ENCODE data around the gene TGFBI.

Gene TGFBI

DNA sequence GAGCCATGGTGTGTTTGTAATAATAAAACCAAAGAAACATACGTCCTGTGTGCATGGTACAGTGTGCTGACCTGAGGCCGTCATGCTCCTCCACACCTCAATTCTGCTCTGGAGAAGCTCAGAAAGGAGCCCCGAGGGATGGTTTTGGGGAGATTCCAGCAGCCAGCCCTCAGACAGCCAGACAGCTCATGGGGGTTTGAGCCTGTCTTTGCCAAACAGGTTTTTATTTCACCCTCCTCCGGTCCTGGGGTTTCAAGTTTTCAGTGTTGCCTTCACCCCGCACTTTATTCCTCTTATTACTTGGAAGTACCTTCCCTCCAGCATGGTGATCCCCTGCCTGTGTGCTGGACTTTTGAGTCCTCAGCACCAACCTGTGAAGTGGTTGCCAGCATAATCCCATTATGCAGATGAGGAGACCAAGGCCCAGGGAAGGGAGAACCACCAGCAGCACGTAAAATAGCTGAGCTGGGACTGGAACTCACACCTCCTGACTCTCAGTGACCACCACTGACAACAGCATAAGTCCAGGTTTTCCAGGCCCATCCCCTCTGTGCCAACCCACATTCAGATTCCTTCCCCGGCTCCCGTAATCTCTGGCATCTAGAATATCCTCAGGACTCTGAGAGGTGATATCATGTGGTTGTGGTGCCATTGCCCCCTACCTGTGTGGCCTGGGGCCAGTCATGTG is 35.1 kb downstream of the TGFBI start:
- no peaks in the 10 kb centered on the region for H4K20me1 ChIP-seq
- no peak overlapping the region for H3K27ac ChIP-seq
- H3K27me3 ChIP-seq: no peaks in the 10 kb centered on the region
- H3K4me3 ChIP-seq: no peak overlapping the region
- no peak overlapping the region for H3K9ac ChIP-seq
- no peaks in the 10 kb centered on the region for H3K36me3 ChIP-seq
- peaks cover 5 to 9% (median 6%) of the 10 kb centered on the region in 11 experiments; a peak in 20 of 22 replicates for H3K9me3 ChIP-seq (replicated peaks in 1 of 11)
- peaks cover 0 to 25% (median 0%) of the 10 kb centered on the region in 10 experiments; a peak in 8 of 20 replicates for H3K4me1 ChIP-seq
- H3K4me2 ChIP-seq: no peak overlapping the region
- TF ChIP-seq Cebpa-rat (IDR thresholded peaks at IDR 0.05): no peak

GRCh38 chr5:136064510-136064909 is 35.7 kb downstream of the TGFBI start:
- Histone ChIP-seq H3K9me3 (replicated peaks in 1 of 11) (peaks cover 5 to 15% (median 11%) of the 10 kb centered on the region in 11 experiments; a peak in 20 of 22 replicates), H4K20me1 (no peaks in the 10 kb centered on the region), H3K4me3 (no peak overlapping the region), H3K9ac (no peak overlapping the region), H3K27ac (no peak overlapping the region), H3K27me3 (no peaks in the 10 kb centered on the region), H3K4me1 (peaks cover 0 to 24% (median 0%) of the 10 kb centered on the region in 10 experiments; a peak in 8 of 20 replicates), H3K36me3 (no peaks in the 10 kb centered on the region), H3K4me2 (no peak overlapping the region)
- TF ChIP-seq Cebpa-rat (IDR thresholded peaks at IDR 0.05): no peak

DNA sequence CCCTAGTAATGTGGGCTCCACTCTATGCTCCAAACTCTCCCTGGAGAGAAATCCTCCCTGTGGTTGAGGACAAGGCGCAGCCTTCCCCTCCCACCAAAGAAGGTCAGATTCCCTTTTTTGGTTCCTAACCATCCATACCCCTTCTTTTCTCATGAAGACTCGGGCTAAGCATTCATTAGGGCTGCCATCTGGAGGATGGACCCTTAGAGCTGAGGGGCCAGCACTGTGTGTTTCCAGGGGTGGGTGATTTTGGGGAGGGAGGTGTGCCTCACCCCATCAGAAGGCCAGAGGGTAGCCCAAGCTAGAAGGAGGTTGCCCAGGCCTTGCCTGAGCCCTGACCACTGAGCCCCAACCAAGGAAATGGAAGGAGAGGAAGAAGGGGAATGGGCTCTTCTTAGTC is 36.8 kb downstream of the TGFBI start:
- H3K27ac ChIP-seq: no peak overlapping the region
- H3K9me3 ChIP-seq (replicated peaks in 1 of 11): peaks cover 5 to 22% (median 11%) of the 10 kb centered on the region in 11 experiments; a peak in 21 of 22 replicates
- peaks cover 0 to 16% (median 0%) of the 10 kb centered on the region in 10 experiments; a peak in 8 of 20 replicates for H3K4me1 ChIP-seq
- H3K4me3 ChIP-seq: no peak overlapping the region
- TF ChIP-seq Cebpa-rat (IDR thresholded peaks at IDR 0.05): no peak
- no peak overlapping the region for H3K4me2 ChIP-seq
- H3K27me3 ChIP-seq: no peaks in the 10 kb centered on the region
- no peaks in the 10 kb centered on the region for H4K20me1 ChIP-seq
- no peak overlapping the region for H3K9ac ChIP-seq
- H3K36me3 ChIP-seq: no peaks in the 10 kb centered on the region

DNA sequence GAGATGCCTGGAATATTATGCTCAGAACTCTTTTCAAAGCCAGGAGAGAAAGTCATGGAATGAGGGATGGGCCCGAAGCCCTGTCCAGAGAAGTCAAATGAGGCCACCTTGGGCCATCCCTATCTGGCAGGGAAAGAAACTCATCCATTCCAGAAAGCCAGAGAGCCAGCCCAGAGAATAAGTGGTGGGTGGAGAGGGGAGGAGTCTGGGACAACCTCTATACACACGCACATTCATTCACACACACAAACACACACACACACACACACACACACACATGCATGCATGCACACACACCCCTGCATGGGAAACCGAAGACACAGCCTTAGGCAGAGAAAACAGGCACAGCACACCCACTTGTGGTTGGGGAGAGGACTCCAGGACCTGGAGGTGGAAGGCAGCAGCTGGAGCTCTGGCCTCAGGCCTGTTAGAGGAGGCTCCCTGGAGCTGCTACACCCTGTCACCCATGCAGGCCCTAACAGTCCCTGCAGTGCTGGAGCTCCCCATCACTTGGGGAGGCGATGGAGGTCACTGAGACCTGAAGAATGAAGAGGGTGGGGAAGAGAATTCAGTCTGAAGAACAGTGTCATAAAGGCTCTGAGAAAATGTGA is 38.0 kb downstream of the TGFBI start:
- Histone ChIP-seq H3K9ac (no peak overlapping the region), H3K27ac (no peak overlapping the region), H3K4me3 (no peak overlapping the region), H3K36me3 (no peaks in the 10 kb centered on the region), H4K20me1 (no peaks in the 10 kb centered on the region), H3K9me3 (replicated peaks in 1 of 11) (peaks cover 5 to 25% (median 11%) of the 10 kb centered on the region in 11 experiments; a peak in 21 of 22 replicates), H3K4me2 (no peak overlapping the region), H3K4me1 (peaks cover 0 to 9% (median 0%) of the 10 kb centered on the region in 10 experiments; a peak in 8 of 20 replicates), H3K27me3 (no peaks in the 10 kb centered on the region)
- TF ChIP-seq Cebpa-rat (IDR thresholded peaks at IDR 0.05): no peak

DNA sequence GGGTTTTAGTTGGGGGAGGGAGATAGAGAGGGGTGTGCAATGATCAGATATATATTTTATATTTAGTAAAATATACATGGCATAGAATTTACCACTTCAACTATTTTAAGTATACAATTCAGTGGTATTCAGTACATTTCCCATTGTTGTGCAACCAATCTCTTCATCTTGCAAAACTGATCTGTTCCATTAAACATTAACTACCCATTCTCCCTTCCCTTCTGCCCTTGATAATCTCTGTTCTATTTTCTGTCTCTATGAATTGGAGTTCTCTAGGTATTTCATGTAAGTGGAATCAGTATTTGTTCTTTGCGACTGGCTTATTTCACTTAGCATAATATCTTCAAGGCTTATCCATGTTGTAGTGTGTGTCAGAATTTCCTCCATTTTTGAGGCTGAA is 38.6 kb downstream of the TGFBI start:
- no peaks in the 10 kb centered on the region for H3K36me3 ChIP-seq
- H3K4me1 ChIP-seq: peaks cover 0 to 2% (median 0%) of the 10 kb centered on the region in 10 experiments; a peak in 5 of 20 replicates
- no peak for TF ChIP-seq Cebpa-rat (IDR thresholded peaks at IDR 0.05)
- no peaks in the 10 kb centered on the region for H3K27me3 ChIP-seq
- no peaks in the 10 kb centered on the region for H4K20me1 ChIP-seq
- H3K4me2 ChIP-seq: no peak overlapping the region
- peaks cover 5 to 25% (median 11%) of the 10 kb centered on the region in 11 experiments; a peak in 21 of 22 replicates for H3K9me3 ChIP-seq (replicated peaks in 1 of 11)
- no peak overlapping the region for H3K4me3 ChIP-seq
- no peak overlapping the region for H3K27ac ChIP-seq
- no peak overlapping the region for H3K9ac ChIP-seq

- Histone ChIP-seq H4K20me1 (no peaks in the 10 kb centered on the region), H3K4me2 (no peak overlapping the region), H3K27me3 (no peaks in the 10 kb centered on the region), H3K4me3 (no peak overlapping the region), H3K27ac (no peak overlapping the region), H3K4me1 (peaks cover 0 to 13% (median 7%) of the 10 kb centered on the region in 10 experiments; a peak in 12 of 20 replicates), H3K9me3 (replicated peaks in 1 of 11) (peaks cover 5 to 25% (median 11%) of the 10 kb centered on the region in 11 experiments; a peak in 21 of 22 replicates), H3K9ac (no peak overlapping the region), H3K36me3 (no peaks in the 10 kb centered on the region)
- TF ChIP-seq Cebpa-rat (IDR thresholded peaks at IDR 0.05): no peak
Measured at GRCh38 chr5:136070486-136071285, 41.9 kb downstream of the TGFBI start.

DNA sequence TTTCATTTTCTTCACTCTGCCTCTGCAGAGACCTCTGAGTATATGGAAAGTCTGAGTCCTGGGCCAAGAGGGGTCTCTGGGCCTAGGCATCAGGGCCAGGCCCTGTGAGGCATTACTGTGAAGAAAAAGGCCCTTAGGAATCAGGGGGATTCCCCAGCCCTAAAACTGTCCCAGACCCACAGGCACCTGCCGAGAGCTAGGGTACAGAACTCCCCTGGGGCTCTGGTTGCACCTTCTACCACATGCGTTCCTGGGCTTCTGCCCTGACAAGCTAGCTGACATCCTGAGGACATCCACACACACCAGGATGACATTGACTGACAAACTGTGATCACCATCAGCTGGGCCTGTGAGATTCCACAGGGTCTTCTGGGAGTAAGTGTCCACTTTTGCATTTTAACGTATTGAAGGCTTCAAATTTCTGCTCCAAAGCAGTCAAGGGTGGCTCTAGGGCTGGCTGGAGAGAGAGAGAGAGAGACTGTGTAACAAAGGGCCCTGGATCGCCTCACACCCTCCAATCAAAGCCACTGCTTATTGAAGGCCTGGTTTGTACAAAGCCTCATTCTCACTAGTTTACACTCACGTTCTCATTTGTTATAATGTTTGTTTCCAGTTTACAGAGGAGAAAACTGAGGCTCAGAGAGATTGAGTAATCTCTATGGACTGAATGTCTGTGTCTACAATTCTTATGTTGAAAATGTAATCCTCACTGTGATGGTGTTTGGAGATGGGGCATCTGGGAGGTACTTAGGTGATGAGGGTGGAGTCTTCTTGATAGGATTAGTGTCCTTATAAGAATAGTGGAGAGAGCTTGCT is 45.1 kb downstream of the TGFBI start:
- no peak for TF ChIP-seq Cebpa-rat (IDR thresholded peaks at IDR 0.05)
- Histone ChIP-seq H3K27ac (no peak overlapping the region), H3K4me3 (no peak overlapping the region), H3K36me3 (no peaks in the 10 kb centered on the region), H3K9ac (peak overlapping the region in 1 of 11 experiments; percentile 12; a peak in 1 of 22 replicates), H3K4me1 (peaks cover 0 to 13% (median 7%) of the 10 kb centered on the region in 10 experiments; a peak in 12 of 20 replicates), H3K9me3 (replicated peaks in 1 of 11) (peaks cover 0 to 19% (median 5%) of the 10 kb centered on the region in 11 experiments; a peak in 16 of 22 replicates), H3K4me2 (peak overlapping the region in 7 of 11 experiments; percentile 33 to 62 (median 42); a peak in 12 of 22 replicates), H4K20me1 (no peaks in the 10 kb centered on the region), H3K27me3 (peaks cover 7 to 17% (median 14%) of the 10 kb centered on the region in 11 experiments)

- Histone ChIP-seq H4K20me1 (no peaks in the 10 kb centered on the region), H3K4me2 (no peak overlapping the region), H3K9me3 (replicated peaks in 1 of 11) (peaks cover 0 to 6% (median 0%) of the 10 kb centered on the region in 11 experiments; a peak in 4 of 22 replicates), H3K27me3 (peaks cover 21 to 33% (median 30%) of the 10 kb centered on the region in 11 experiments), H3K9ac (no peak overlapping the region), H3K27ac (no peak overlapping the region), H3K36me3 (no peaks in the 10 kb centered on the region), H3K4me3 (no peak overlapping the region), H3K4me1 (peaks cover 0 to 25% (median 15%) of the 10 kb centered on the region in 10 experiments; a peak in 13 of 20 replicates)
- TF ChIP-seq Cebpa-rat (IDR thresholded peaks at IDR 0.05): no peak
Measured at GRCh38 chr5:136075466-136075891, 46.7 kb downstream of the TGFBI start.
